OCI-LY3 (cell line): ENCODE measurements around the gene CLEC10A.

ENCODE experiments used
- CTCF ChIP-seq: fragments of 200-600, 300-600 bp; sonication (generic); IDR thresholded peaks from 2 replicates; pipeline ENCODE4 v1.5.1; 2014; ENCODE audit warnings: antibody characterized with exemption, low read length, low read depth
- EZH2phosphoT487 ChIP-seq: fragments of 200-600 bp; shearing (Covaris generic); IDR thresholded peaks from 2 replicates; pipeline ENCODE4 v1.6.1; 2018; ENCODE audit warnings: antibody characterized with exemption, mixed run types, low read depth

- TF ChIP-seq CTCF (no peak), EZH2phosphoT487 (no peak)
These were observed 54.8 kb downstream of the CLEC10A start for GRCh38 chr17:7025245-7025644.
